NCI-H2196 treated with DMSO at 0.1 percent for 48 hours (cell line): ENCODE results near the gene GOLPH3.
"Not testable (repeated sequence)": the region's sequence is repeated elsewhere in the genome, so short reads cannot be mapped to it uniquely, and the experiment has no call there.

Experiments
- DNase-seq: peaks from one replicate; lab custom pipeline; 2025; ENCODE audit not compliant: unreplicated experiment; lab: John Stamatoyannopoulos, UW

GOLPH3 gene

GRCh38 chr5:32138839-32139493 lies 35.2 kb downstream of the GOLPH3 start:
- DNase-seq, result no peak

DNA sequence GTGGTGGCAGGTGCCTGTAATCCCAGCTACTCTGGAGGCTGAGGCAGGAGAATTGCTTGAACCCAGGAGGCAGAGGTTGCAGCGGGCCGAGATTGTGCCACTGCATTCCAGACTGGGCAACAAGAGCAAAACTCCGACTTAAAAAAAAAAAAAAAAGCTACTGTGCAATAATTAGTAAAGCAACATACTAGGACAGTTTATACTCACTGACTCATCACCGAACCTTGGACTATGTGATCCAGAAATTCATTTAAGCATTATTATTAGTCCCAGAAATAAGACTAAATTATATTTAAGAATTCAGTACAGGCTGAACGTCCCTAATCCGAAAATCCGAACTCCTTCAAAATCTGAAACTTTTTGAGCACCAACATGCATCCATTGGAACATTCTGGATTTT lies 37.8 kb downstream of the GOLPH3 start:
- DNase-seq, result no peak

GRCh38 chr5:32135086-32135485 lies 39.0 kb downstream of the GOLPH3 start:
- no peak for DNase-seq

DNA sequence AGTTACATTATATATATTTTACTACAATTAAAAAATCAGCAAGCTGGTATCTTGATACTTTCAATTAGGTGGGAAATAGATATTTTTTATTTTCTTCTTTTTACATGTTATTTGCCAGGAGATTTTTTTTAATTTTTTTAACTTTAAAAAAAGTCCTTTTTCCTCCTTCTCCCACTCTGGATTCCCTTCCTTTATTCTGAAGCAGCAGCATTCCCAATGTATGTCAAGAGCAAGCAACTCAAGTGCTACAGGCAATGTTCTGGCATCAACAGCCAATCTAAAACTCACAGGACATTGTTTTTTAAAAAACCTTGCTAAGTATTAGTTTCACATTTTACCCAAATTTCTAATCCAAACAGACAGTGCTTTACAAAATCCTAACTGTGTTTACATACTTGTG lies 41.4 kb downstream of the GOLPH3 start:
- DNase-seq, result no peak

- DNase-seq, result no peak
Observed at GRCh38 chr5:32131604-32132003, 42.5 kb downstream of the GOLPH3 start.

GRCh38 chr5:32130865-32131264 lies 43.3 kb downstream of the GOLPH3 start:
- DNase-seq, result no peak

- no peak for DNase-seq
Observed at GRCh38 chr5:32129074-32129598, 45.0 kb downstream of the GOLPH3 start.

- no peak for DNase-seq
Observed at GRCh38 chr5:32127711-32128110, 46.4 kb downstream of the GOLPH3 start.

- DNase-seq, result no peak
Observed at GRCh38 chr5:32126691-32127090, 47.4 kb downstream of the GOLPH3 start.

GRCh38 chr5:32123889-32124676 lies 50.0 kb downstream of the GOLPH3 start:
- no peak for DNase-seq

GRCh38 chr5:32123058-32123805 lies 50.9 kb downstream of the GOLPH3 start:
- DNase-seq, result no peak

DNA sequence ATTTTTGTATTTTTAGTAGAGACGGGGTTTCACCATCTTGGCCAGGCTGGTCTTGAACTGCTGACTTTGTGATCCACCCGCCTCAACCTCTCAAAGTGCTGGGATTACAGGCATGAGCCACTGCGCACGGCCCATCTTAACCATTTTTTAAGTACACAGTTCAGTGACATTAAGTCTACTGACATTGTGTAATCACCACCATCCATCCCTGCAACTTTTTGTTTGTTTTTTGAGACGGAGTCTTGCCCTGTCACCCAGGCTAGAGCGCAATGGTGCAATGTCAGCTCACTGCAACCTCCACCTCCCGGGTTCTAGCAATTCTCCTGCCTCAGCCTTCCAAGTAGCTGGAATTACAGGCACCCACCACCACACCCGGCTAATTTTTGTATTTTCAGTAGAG lies 55.2 kb downstream of the GOLPH3 start:
- DNase-seq, result not testable (repeated sequence)

DNA sequence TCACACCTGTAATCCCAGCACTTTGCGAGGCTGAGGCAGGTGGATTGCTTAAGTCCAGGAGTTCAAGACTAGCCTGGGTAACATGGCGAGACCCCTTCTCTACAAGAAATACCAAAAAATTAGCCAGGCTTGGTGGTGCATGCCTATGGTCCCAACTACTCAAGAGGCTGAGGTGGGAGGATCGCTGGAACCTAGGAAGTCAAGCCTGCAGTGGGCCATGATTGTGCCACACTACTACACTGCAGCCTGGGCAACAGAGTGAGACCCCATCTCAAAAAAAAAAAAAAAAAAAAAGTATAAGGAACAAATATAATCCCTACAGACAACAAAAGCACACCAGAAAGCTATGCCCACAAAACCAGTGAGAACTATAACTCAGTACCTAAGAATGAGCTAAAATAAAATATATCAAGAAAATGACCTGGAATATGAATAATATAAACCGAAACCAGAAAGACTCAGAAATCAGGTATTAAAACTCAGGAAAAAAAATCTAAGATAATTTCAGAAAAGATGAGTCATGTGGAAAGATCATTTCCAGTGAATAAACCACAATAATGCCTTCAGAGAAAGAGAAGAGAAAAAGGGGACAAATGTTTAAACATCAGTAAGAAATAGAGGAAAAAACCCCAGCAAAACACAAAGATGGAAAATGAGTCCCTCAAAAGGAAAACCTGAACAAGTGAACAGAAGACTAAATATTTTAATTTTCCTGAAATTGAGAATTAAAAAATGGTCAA lies 57.4 kb downstream of the GOLPH3 start:
- no peak for DNase-seq

- no peak for DNase-seq
Observed at GRCh38 chr5:32115985-32116384, 58.1 kb downstream of the GOLPH3 start.

GRCh38 chr5:32110111-32110696 lies 63.9 kb downstream of the GOLPH3 start:
- no peak for DNase-seq

DNA sequence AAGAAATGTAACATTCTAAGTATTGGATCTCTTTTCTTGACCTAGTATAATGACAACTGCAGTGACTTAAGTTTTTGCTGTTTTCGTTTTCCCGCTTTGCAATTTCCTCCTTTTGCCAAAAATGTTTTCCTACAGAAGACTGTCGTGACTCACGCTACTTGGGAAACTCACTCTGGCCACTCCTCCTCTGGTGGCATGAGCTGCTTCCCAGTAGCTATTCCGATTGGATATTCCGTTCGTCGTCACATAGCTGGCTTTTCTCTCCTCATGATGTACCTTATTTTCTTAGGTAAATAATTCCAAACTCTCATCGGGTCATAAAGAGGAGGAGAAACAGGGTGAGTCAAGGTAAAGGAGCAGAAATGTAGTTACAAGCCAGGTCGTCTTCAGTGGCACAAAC lies 64.9 kb downstream of the GOLPH3 start:
- no peak for DNase-seq

DNA sequence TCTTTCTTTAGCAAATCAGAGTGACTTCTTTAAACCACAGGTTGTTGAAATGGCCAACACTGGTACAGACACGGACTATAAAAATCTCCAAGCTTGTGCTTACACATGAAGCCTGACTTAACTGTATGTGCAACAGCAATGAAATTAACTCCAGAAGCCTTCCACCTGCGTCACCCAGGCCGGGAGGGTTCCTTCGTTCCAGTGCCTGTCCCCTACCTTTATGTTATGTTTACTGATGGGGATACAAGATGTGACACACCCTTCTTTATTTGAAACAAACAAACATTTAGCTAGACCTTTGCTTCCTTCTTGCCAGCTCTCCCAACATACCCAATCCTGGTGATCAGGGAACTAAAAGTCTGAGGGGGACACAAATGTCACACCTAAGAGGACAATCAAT lies 66.0 kb downstream of the GOLPH3 start:
- DNase-seq, result no peak

- DNase-seq, result no peak
Observed at GRCh38 chr5:32107291-32107690, 66.8 kb downstream of the GOLPH3 start.

DNA sequence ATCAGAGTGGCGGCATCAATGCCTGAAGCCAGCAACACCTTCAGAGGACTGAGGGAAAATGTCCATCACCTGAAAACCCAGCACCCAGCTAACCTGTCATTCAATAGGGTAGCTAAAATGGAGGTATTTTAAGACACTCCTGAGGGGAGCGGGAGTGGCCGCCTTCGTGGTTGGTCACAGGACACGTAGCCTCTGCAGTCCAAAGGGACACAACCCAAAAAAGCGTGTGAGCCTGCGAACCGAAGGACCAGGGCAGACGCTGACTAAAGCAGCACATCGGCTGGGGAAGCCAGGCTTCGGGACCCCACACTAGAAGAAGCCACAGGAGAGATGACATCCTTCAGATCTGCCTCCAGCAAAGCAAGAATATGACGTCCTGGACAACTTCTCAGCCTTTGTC lies 70.6 kb downstream of the GOLPH3 start:
- DNase-seq, result no peak

- no peak for DNase-seq
Observed at GRCh38 chr5:32102254-32102986, 71.7 kb downstream of the GOLPH3 start.
